ENCODE data around the gene SEMA4F.

DNA sequence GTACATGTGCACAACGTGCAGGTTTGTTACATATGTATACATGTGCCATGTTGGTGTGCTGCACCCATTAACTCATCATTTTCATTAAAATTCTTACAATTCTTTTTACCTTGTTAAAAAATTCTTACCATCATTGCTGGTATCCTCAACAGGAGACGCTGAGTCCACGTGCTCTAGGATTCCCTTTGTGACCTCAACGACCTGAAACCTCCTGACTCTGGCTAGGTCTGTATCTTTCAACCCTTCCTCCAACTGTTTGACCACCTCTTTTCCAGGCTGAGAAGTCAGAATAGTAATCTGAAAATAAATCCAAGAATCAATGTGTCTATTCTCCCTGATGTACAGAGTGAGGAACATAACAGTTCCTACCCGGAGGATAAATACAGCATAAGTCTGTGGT, 47.1 kb upstream of the SEMA4F start:
- TF ChIP-seq POLR2A (IDR thresholded peaks at IDR 0.05) (no peak), CTCF (IDR thresholded peaks at IDR 0.05) (no peak), EP300 (IDR thresholded peaks at IDR 0.05) (no peak)
